ENCODE measurements around the gene SPINK4. TPM values are rescaled to one million over a fixed set of nuclear protein-coding genes. Genes with fewer than 3 reads are reported as not detected.
A peak's percentile ranks its signal among the peaks of the same experiment; 100 is the strongest.

Gene SPINK4
- total RNA-seq, 1 donor from 2014 or later = not detected

- DNase-seq (ENCODE audit: low read depth in 2 of 2) = peak; percentile 77 to 86
Measured at GRCh38 chr9:33291031-33291397, 51.0 kb downstream of the SPINK4 start.

GRCh38 chr9:33291901-33292300, 51.9 kb downstream of the SPINK4 start:
- no peak for DNase-seq (ENCODE audit: low read depth in 2 of 2)

DNA sequence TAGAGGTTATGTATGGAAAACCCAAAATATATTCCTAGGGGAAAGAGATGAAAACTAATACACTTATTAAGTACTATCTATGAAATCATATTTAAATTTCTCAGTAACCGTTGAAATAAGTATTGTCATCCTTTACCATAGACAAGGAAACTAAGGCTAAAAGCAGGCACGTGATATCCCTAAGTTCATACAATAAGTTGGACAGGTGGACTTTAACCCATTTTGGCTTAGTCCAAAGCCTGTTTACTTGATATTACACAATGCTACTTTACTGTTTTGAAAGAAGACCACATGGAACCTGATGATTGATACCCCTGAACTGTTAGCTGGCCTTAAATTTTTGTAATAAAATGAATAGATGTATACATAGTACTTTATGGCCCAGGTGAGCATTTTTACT, 53.8 kb downstream of the SPINK4 start:
- DNase-seq (ENCODE audit: low read depth in 2 of 2) = no peak

- DNase-seq (ENCODE audit: low read depth in 2 of 2) = no peak
Measured at GRCh38 chr9:33294670-33295432, 54.9 kb downstream of the SPINK4 start.

DNA sequence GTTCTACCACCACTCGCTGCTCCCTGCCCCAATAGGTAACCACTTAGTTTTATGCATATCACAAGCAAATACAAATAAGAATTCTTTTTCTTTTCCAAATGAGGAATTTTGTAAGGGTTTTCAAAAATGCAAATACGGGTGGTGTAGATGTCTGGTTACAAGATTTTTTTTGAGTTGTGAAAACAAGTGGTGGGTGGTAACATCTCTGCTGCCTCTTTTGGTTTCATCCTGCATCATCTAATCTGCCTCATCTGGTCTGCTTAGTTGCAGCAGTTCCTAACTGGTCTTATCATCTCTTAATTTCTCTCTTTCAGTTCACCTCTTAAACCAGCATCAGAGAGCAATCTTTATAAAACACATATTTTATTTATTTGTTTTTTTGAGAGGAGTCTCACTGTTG, 55.6 kb downstream of the SPINK4 start:
- no peak for DNase-seq (ENCODE audit: low read depth in 2 of 2)

- DNase-seq (ENCODE audit: low read depth in 2 of 2) = peak in 1 of 2 donors; percentile 53
Measured at GRCh38 chr9:33297432-33297831, 57.5 kb downstream of the SPINK4 start.

Other genes with a start within 250 kb of the SPINK4 start
- gene APTX, start 238.5 kb upstream of the SPINK4 start, total RNA-seq = 16.1 and 17.3 TPM in 2 replicates
- 95.8 and 111 TPM in 2 replicates for gene DNAJA1, start 214.9 kb upstream of the SPINK4 start, total RNA-seq
- gene SMU1, start 163.5 kb upstream of the SPINK4 start, total RNA-seq = 30.3 and 36.2 TPM in 2 replicates
- gene B4GALT1, start 72.8 kb upstream of the SPINK4 start, total RNA-seq = 12.1 and 21.2 TPM in 2 replicates
- 33.5 and 48.3 TPM in 2 replicates for gene BAG1, start 24.5 kb downstream of the SPINK4 start, total RNA-seq
- 66.5 and 69.7 TPM in 2 replicates for gene CHMP5, start 24.9 kb downstream of the SPINK4 start, total RNA-seq
- 8.6 and 11.1 TPM in 2 replicates for gene NFX1, start 50.3 kb downstream of the SPINK4 start, total RNA-seq
- not detected in 2 replicates for gene AQP7, start 162.4 kb downstream of the SPINK4 start, total RNA-seq
- 0.25 and 0.39 TPM in 2 replicates for gene AQP3, start 207.4 kb downstream of the SPINK4 start, total RNA-seq
- 11.7 and 17.2 TPM in 2 replicates for gene NOL6, start 233.8 kb downstream of the SPINK4 start, total RNA-seq